Upper lobe of left lung (tissue), 6 donors: ENCODE data around the gene FHDC1. TPM values are rescaled to one million over a fixed set of nuclear protein-coding genes. Genes with fewer than 3 reads are reported as not detected.

ENCODE experiments used
- ATAC-seq, 2 donors: fragments of 200-7000 bp; cut with Tn5 transposase; one replicate each; pipeline ENCODE4 v1.9.1; 2022; ENCODE audit warnings: mild to moderate bottlenecking in 2 of 2, moderate library complexity in 2 of 2; ENCODE audit not compliant: low FRiP score in 2 of 2
- DNase-seq, 2 donors: peaks; one replicate each; pipeline ENCODE4 v3.0.0-alpha.2; 2019 to 2020
- H3K27ac ChIP-seq, 4 donors: fragments of 200-600 bp; sonication (generic); one replicate each; pipeline ENCODE4 v1.5.1; 2016 to 2019
- H3K27me3 ChIP-seq, 4 donors: fragments of 200-600 bp; sonication (generic); one replicate each; pipeline ENCODE4 v1.5.1; 2017 to 2019
- H3K36me3 ChIP-seq, 4 donors: fragments of 200-600 bp; sonication (generic); one replicate each; pipeline ENCODE4 v1.5.1; 2016 to 2019
- H3K4me1 ChIP-seq, 4 donors: fragments of 200-600 bp; sonication (generic); one replicate each; pipeline ENCODE4 v1.5.1; 2018 to 2019
- H3K4me3 ChIP-seq, 4 donors: fragments of 200-600 bp; sonication (generic); one replicate each; pipeline ENCODE4 v1.5.1; 2017 to 2019; ENCODE audit warnings: mild to moderate bottlenecking in 2 of 4, moderate library complexity in 1 of 4
- H3K9me3 ChIP-seq, 4 donors: fragments of 200-600 bp; sonication (generic); one replicate each; pipeline ENCODE4 v1.5.1; 2018 to 2019
- CTCF ChIP-seq, 6 experiments: fragments of 450-650 bp in 4 of 6; fragments of 200-600 bp in 2 of 6; sonication (generic) in 2 of 6; IDR thresholded peaks; one replicate each; pipeline ENCODE4 v1.5.1; 2016 to 2019; ENCODE audit warnings: antibody characterized with exemption in 6 of 6
- EP300 ChIP-seq, 4 donors: sonication (generic); formaldehyde crosslinking; IDR thresholded peaks; one replicate each; pipeline ENCODE4 v1.5.1; 2017; ENCODE audit warnings: antibody characterized with exemption in 4 of 4, control low read depth in 2 of 4
- POLR2A ChIP-seq, 4 donors: fragments of 450-650 bp; IDR thresholded peaks; one replicate each; pipeline ENCODE4 v1.5.1; 2016 to 2017; ENCODE audit warnings: antibody characterized with exemption in 4 of 4, mild to moderate bottlenecking in 2 of 4
- POLR2AphosphoS5 ChIP-seq, 2 donors: sonication (generic); formaldehyde crosslinking; IDR thresholded peaks; one replicate each; pipeline ENCODE4 v1.5.1; 2017; ENCODE audit warnings: antibody characterized with exemption in 2 of 2
- WGBS, 2 donors: methylation state at CpG; one replicate each; pipeline ENCODE4 v1.1.5; 2017 to 2018; 5-methylcytosine and 5-hydroxymethylcytosine counted together
- total RNA-seq, 6 donors: library from RNA; depleted of rRNA in 4 of 6; stranded (reverse); fragments of >200 nt in 4 of 6; gene quantifications; one replicate each; pipeline versions ENCODE4 v1.1.0 to v1.2.1, GENCODE V29; 2016 to 2021
- donor health status: DM: no; HTN: no; CAD: no; lungs with moderate emphysema.
- donor health status: DM: no; HTN: yes; CAD: no; lungs with severe emphysema.

FHDC1 gene
- total RNA-seq, 6 donors from 2014 or later: 23.3 to 44.7 (median 29.7) TPM

- 85 to 92% methylated on average over 4 of the region's 4 CpGs for WGBS, 2 donors
- H3K4me1 ChIP-seq: peaks cover 0 to 8% (median 2%) of the 10 kb centered on the region in 4 donors
- no peaks in the 10 kb centered on the region for H3K36me3 ChIP-seq
- no peaks in the 10 kb centered on the region for H3K27me3 ChIP-seq
- DNase-seq: no peak
- H3K9me3 ChIP-seq: no peaks in the 10 kb centered on the region
- no peak overlapping the region for H3K4me3 ChIP-seq
- H3K27ac ChIP-seq: no peak overlapping the region
- TF ChIP-seq EP300 (IDR thresholded peaks at IDR 0.05) (no peak), POLR2AphosphoS5 (IDR thresholded peaks at IDR 0.05) (no peak), CTCF (IDR thresholded peaks at IDR 0.05) (no peak), POLR2A (IDR thresholded peaks at IDR 0.05) (no peak)
- ATAC-seq: no peak
Measured at GRCh38 chr4:152988721-152989553, 52.8 kb downstream of the FHDC1 start.

GRCh38 chr4:152989554-152989970 is 53.4 kb downstream of the FHDC1 start:
- Histone ChIP-seq H3K9me3 (no peaks in the 10 kb centered on the region), H3K27ac (no peak overlapping the region), H3K4me3 (no peak overlapping the region), H3K4me1 (peaks cover 0 to 8% (median 2%) of the 10 kb centered on the region in 4 donors), H3K27me3 (no peaks in the 10 kb centered on the region), H3K36me3 (no peaks in the 10 kb centered on the region)
- no peak for ATAC-seq
- TF ChIP-seq CTCF (IDR thresholded peaks at IDR 0.05) (no peak), POLR2A (IDR thresholded peaks at IDR 0.05) (no peak), POLR2AphosphoS5 (IDR thresholded peaks at IDR 0.05) (no peak), EP300 (IDR thresholded peaks at IDR 0.05) (no peak)
- DNase-seq: no peak
- WGBS, 2 donors: 82 to 83% methylated on average over 3 of the region's 3 CpGs

- Histone ChIP-seq H3K36me3 (no peaks in the 10 kb centered on the region), H3K27ac (no peak overlapping the region), H3K9me3 (no peaks in the 10 kb centered on the region), H3K27me3 (no peaks in the 10 kb centered on the region), H3K4me3 (no peak overlapping the region), H3K4me1 (peaks cover 0 to 9% (median 3%) of the 10 kb centered on the region in 4 donors)
- no peak for ATAC-seq
- 67 to 88% methylated on average over 7 to 8 of the region's 8 CpGs for WGBS, 2 donors
- no peak for DNase-seq
- no peak for TF ChIP-seq POLR2AphosphoS5 (IDR thresholded peaks at IDR 0.05)
- TF ChIP-seq POLR2A (IDR thresholded peaks at IDR 0.05): no peak
- TF ChIP-seq CTCF (IDR thresholded peaks at IDR 0.05): no peak
- TF ChIP-seq EP300 (IDR thresholded peaks at IDR 0.05): no peak
Measured at GRCh38 chr4:152990471-152991131, 54.5 kb downstream of the FHDC1 start.

GRCh38 chr4:152991398-152991797 is 55.3 kb downstream of the FHDC1 start:
- Histone ChIP-seq H3K27me3 (no peaks in the 10 kb centered on the region), H3K36me3 (no peaks in the 10 kb centered on the region), H3K27ac (no peak overlapping the region), H3K4me1 (peaks cover 3 to 17% (median 11%) of the 10 kb centered on the region in 4 donors), H3K9me3 (no peaks in the 10 kb centered on the region), H3K4me3 (no peak overlapping the region)
- no peak for DNase-seq
- 76 to 98% methylated on average over 3 of the region's 3 CpGs for WGBS, 2 donors
- no peak for ATAC-seq
- no peak for TF ChIP-seq POLR2A (IDR thresholded peaks at IDR 0.05)
- TF ChIP-seq CTCF (IDR thresholded peaks at IDR 0.05): no peak
- TF ChIP-seq EP300 (IDR thresholded peaks at IDR 0.05): no peak
- no peak for TF ChIP-seq POLR2AphosphoS5 (IDR thresholded peaks at IDR 0.05)
